Measurements from ENCODE around the gene PLEKHA8. TPM values are rescaled to one million over a fixed set of nuclear protein-coding genes. Genes with fewer than 3 reads are reported as not detected.

Gene PLEKHA8
- total and polyA plus RNA-seq, 8 donors, result 2.2 to 18.5 (median 6.0) TPM

GRCh38 chr7:30148951-30149459 is 120.8 kb downstream of the PLEKHA8 start:
- TF ChIP-seq CTCF (IDR thresholded peaks at IDR 0.05) (no peak), EP300 (IDR thresholded peaks at IDR 0.05) (no peak), POLR2A (IDR thresholded peaks at IDR 0.05) (no peak), POLR2AphosphoS5 (IDR thresholded peaks at IDR 0.05) (no peak)
- Histone ChIP-seq H3K27ac (peak overlapping the region; percentile 35 to 69 (median 39)), H3K4me3 (no peak overlapping the region), H3K36me3 (peaks cover 5 to 38% (median 32%) of the 10 kb centered on the region in 4 donors), H3K4me1 (peaks cover 6 to 56% (median 32%) of the 10 kb centered on the region in 4 donors), H3K27me3 (no peaks in the 10 kb centered on the region), H3K9me3 (no peaks in the 10 kb centered on the region)
- DNase-seq, result peak; percentile 35 to 61
- WGBS, 5 donors, result 50 to 60% (median 55%) methylated on average over 13 of the region's 13 CpGs
- intact Hi-C loops (cut with DNase I; ENCODE audit: low total_unique reads), result no loop called here

DNA sequence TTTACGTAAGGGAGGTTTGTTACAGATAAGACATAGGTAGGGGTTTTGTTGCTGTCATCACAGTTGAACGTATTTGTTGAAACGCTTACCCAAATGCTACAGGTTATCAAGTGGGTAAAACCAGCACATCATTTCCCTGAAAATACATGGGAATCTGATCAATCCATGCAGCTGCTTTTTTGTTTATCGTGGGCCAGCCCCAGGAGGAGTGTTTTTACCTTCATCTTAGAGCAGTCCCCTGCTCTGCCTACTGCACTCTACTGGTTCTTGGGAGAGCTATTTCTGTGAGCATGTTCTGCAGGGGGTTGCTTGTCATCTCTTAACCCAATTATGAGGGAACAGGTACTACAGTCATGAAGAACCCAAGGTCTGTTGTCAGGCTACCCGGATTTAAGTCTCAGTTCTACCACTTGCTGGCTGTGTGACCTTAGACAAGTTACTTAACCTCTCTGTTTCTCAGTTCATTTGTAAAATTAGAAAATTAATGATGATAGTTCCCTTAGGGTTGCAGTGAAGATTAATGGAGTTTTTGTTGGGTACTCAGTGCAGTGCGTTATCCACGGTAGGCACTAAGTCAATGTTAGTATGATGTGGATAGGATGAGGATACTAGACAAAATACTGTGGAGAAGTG is 121.5 kb downstream of the PLEKHA8 start:
- DNase-seq, result no peak
- TF ChIP-seq EP300 (IDR thresholded peaks at IDR 0.05), result no peak
- peak overlapping the region in 2 of 5 donors; percentile 35 to 69 for H3K27ac ChIP-seq
- peaks cover 6 to 48% (median 27%) of the 10 kb centered on the region in 4 donors for H3K4me1 ChIP-seq
- H3K27me3 ChIP-seq, result no peaks in the 10 kb centered on the region
- intact Hi-C loops (cut with DNase I; ENCODE audit: low total_unique reads), result no loop called here
- H3K4me3 ChIP-seq, result no peak overlapping the region
- H3K9me3 ChIP-seq, result no peaks in the 10 kb centered on the region
- 76 to 94% (median 81%) methylated on average over 7 of the region's 7 CpGs for WGBS, 5 donors
- peaks cover 5 to 46% (median 39%) of the 10 kb centered on the region in 4 donors for H3K36me3 ChIP-seq

DNA sequence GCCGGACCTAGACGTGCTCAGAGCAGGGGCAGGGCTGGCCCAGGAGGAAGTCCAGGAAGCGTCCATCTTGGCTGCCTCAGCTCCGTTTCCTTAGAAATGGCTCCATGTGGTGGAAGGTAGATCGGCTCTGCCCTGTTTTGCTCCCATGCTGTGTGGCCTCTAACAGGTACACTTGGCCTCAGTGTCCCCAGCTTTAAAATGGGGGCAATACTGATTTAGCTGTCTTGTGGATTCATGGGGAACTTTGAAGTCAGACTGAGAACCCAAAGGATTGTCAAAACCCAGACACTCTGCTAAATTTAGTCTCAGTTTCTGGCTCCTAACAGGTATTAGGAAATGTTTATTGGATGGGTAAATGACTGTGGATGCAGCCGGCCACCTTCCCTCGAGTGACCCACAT is 122.5 kb downstream of the PLEKHA8 start:
- no peaks in the 10 kb centered on the region for H3K27me3 ChIP-seq
- intact Hi-C loops (cut with DNase I; ENCODE audit: low total_unique reads), result no loop called here
- WGBS, 5 donors, result 80 to 94% (median 93%) methylated on average over 7 of the region's 7 CpGs
- no peak for DNase-seq
- H3K27ac ChIP-seq, result no peak overlapping the region
- H3K9me3 ChIP-seq, result no peaks in the 10 kb centered on the region
- peaks cover 5 to 53% (median 48%) of the 10 kb centered on the region in 4 donors for H3K36me3 ChIP-seq
- peaks cover 1 to 38% (median 22%) of the 10 kb centered on the region in 4 donors for H3K4me1 ChIP-seq
- H3K4me3 ChIP-seq, result no peak overlapping the region
- no peak for TF ChIP-seq EP300 (IDR thresholded peaks at IDR 0.05)
- no peak for TF ChIP-seq POLR2A (IDR thresholded peaks at IDR 0.05)
- TF ChIP-seq CTCF (IDR thresholded peaks at IDR 0.05), result no peak
- no peak for TF ChIP-seq POLR2AphosphoS5 (IDR thresholded peaks at IDR 0.05)

DNA sequence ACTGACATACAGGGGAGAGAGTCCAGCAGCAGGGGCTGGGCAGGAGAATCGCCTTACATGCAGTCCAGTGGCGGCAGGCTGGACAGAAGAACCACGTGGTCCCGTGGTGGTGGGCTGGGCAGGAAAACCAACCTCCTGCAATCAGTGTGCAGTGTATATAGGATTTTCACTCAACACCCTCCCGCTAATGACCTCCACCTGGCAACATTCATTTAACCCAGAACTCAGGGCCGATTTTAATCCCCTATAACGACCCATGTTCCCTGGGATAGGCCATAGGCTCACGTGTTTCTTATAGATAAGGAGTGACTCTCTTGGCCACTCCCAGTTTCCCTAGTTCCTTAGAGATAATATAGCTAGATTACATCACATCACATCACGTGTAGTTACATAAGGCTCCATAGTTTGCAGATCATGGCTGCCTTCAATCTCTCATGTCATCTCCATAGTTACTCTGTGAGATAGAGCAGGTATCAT is 125.9 kb downstream of the PLEKHA8 start:
- DNase-seq, result no peak
- intact Hi-C loops (cut with DNase I; ENCODE audit: low total_unique reads), result no loop called here

More for the DNA sequence above, 125.9 kb downstream of the PLEKHA8 start:
- TF ChIP-seq EP300 (IDR thresholded peaks at IDR 0.05) (no peak), CTCF (IDR thresholded peaks at IDR 0.05) (no peak), POLR2A (IDR thresholded peaks at IDR 0.05) (no peak), POLR2AphosphoS5 (IDR thresholded peaks at IDR 0.05) (no peak)
- WGBS, 5 donors, result 73 to 82% (median 78%) methylated on average over 9 of the region's 9 CpGs
- Histone ChIP-seq H3K4me1 (peaks cover 0 to 11% (median 6%) of the 10 kb centered on the region in 4 donors), H3K36me3 (peaks cover 5 to 62% (median 59%) of the 10 kb centered on the region in 4 donors), H3K4me3 (no peak overlapping the region), H3K27ac (no peak overlapping the region), H3K27me3 (no peaks in the 10 kb centered on the region), H3K9me3 (no peaks in the 10 kb centered on the region)
